H1 (cell line): ENCODE data around the gene CCDC174. TPM values are rescaled to one million over a fixed set of nuclear protein-coding genes. Genes with fewer than 3 reads are reported as not detected.

Experiments used
- CBX5 ChIP-seq: fragments of 300-800, 300-1000 bp; sonication (generic); IDR thresholded peaks from 2 replicates; pipeline ENCODE4 v1.7.1; 2016; ENCODE audit warnings: antibody characterized with exemption, low read length, low read depth
- polyA plus RNA-seq, 7 experiments: library from polyadenylated mRNA; depleted of rRNA in 3 of 7; stranded (reverse) in 5 of 7; unstranded in 2 of 7; fragments of >200 nt in 5 of 7; fragments of 200-250 nt in 2 of 7; gene quantifications; 1 replicate in 5 of 7; 2 replicates in 1 of 7; 4 replicates in 1 of 7; pipeline versions ENCODE4 v1.2.1 to v1.2.3, GENCODE V29; 2011 to 2013; ENCODE audit warnings: missing spikeins in 2 of 7, mixed read lengths in 2 of 7
- total RNA-seq: library from RNA; stranded (reverse); fragmentation: NEBNext Ultra II Directional; extraction: Animal tissue kit (Norgen Biotek cat#: 25700); gene quantifications from 2 replicates; pipeline ENCODE4 v1.2.1, GENCODE V29; 2021

The CCDC174 gene
- total and polyA plus RNA-seq, 2 of the 8 experiments (the other 6 are each of a cell fraction or from before 2014, with no cell fraction given) = 3.5 to 11.9 TPM

DNA sequence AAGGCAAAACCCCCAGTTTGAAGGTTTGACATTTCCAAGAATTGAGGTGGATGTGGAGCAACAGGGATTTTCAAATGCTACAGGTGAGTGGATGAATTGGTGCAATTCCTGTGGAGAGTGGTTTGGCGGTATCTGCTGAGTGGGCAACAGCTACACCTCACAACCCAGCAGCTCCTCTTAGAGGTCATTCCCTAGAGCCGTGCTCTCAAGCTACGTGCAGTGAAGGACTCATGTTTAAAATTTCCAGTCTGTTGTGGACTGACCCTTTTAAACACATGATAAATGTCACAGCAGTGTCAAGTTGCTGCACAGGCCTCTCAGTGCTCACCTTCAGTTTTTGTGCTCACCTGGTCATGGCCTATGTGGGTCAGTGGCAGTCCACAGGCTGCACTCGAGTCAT is 32.9 kb downstream of the CCDC174 start (continued):
- TF ChIP-seq CBX5 = no peak
- TF ChIP-seq, all 59 proteins: peak for 0
